ENCODE results near the gene ESPN. TPM values are rescaled to one million over a fixed set of nuclear protein-coding genes. Genes with fewer than 3 reads are reported as not detected.

ESPN gene
- total RNA-seq, 1 experiment from 2014 or later: 53.1 TPM

DNA sequence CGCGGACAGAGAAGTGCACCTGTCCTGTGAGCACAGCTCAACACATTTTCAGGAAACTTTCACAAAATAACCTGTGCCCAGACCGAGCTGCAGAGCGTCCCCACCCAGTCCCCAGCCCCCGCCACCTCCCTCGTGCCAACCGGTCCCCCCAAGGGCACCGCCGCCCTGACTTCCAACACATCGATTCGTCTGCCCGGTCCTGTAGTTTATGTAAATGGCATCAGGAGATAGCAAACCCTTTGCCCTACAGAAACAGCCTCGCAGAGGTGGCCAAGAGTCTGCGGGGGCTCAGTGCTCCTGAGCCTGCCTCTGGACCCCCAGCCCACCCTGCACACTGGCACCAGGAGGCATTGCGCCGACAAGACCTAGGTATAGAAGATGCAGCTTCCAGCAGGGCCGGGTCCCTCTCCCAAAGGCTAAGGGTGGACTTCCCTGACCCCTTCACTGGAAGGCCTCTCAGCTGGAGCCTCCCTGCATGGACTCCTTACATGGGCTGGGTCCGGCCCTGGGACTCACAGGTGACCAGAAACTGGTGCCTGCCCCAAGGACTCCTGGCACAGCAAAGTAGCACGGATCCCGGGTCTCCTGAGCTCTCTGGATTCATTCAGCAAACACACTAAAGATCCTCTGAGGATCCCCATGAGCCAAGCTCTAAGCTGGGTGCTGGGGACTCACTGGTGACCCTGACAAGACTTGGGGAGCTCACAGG is 73.4 kb downstream of the ESPN start:
- H3K4me1 Mint-ChIP-seq: peaks cover 18 to 19% of the 10 kb centered on the region in 2 experiments
- no peaks in the 10 kb centered on the region for H4K20me1 ChIP-seq (ENCODE audit: control insufficient read depth, insufficient read depth, insufficient read length)
- WGBS (ENCODE audit: extremely low coverage, insufficient read length, low lambda C conversion rate): no CpG with 5 or more reads among the region's 20 CpGs

More for the DNA sequence above, 73.4 kb downstream of the ESPN start:
- Histone ChIP-seq H3K4ac (ENCODE audit: low read depth, low read length) (no peak overlapping the region), H2BK20ac (ENCODE audit: low read depth, low read length, poor library complexity, severe bottlenecking) (no peak overlapping the region), H2AK5ac (ENCODE audit: insufficient read length, low read length) (no peak overlapping the region), H4K91ac (ENCODE audit: insufficient read length, low read depth, low read length) (no peak overlapping the region), H3K23me2 (ENCODE audit: insufficient read length, low read depth, low read length, poor library complexity, severe bottlenecking) (peaks cover 9% of the 10 kb centered on the region), H2AFZ (ENCODE audit: low read length) (no peak overlapping the region), H3K56ac (ENCODE audit: insufficient read length, low read depth, low read length) (no peak overlapping the region), H3K9ac (ENCODE audit: extremely low read depth, insufficient read length, low read length) (no peak overlapping the region), H3T11ph (ENCODE audit: low read length) (no peak overlapping the region), H3K23ac (ENCODE audit: insufficient read length, low read depth, low read length) (no peak overlapping the region), H3K18ac (ENCODE audit: insufficient read length, low read depth, low read length) (no peak overlapping the region), H3K9me3 (ENCODE audit: control insufficient read depth, low read depth, low read length) (no peaks in the 10 kb centered on the region), H3K4me1 (ENCODE audit: insufficient read depth, low read length) (peaks cover 4% of the 10 kb centered on the region; the same call in 1 of the 2 replicates), H3K27me3 (ENCODE audit: insufficient read depth, low read length) (no peaks in the 10 kb centered on the region), H2BK5ac (ENCODE audit: insufficient read length, low read length) (no peak overlapping the region), H3K14ac (ENCODE audit: insufficient read depth, low read length) (no peak overlapping the region), H3K4me2 (ENCODE audit: insufficient read depth, insufficient read length, low read length) (peak overlapping the region; percentile 57), H2BK120ac (ENCODE audit: low read depth, low read length, poor library complexity, severe bottlenecking) (no peak overlapping the region), H3K79me1 (ENCODE audit: insufficient read depth, low read depth, low read length, poor library complexity, severe bottlenecking) (no peaks in the 10 kb centered on the region), H2BK15ac (ENCODE audit: low read depth, low read length) (no peak overlapping the region), H4K8ac (replicated peaks; ENCODE audit: insufficient read length, low read depth, low read length) (no peak overlapping the region), H2BK12ac (ENCODE audit: insufficient read length, low read depth, low read length) (no peak overlapping the region), H4K5ac (ENCODE audit: insufficient read length, low read depth, low read length) (no peak overlapping the region), H3K79me2 (ENCODE audit: insufficient read depth, low read length) (no peaks in the 10 kb centered on the region), H3K27ac (ENCODE audit: insufficient read length, low read depth, low read length) (no peak overlapping the region)
- Mint-ChIP-seq H3K27me3 (ENCODE audit: low read depth) (peaks cover 38% of the 10 kb centered on the region), H3K27ac (no peak overlapping the region), H3K36me3 (ENCODE audit: insufficient read depth in 1 of 3, low read depth in 3 of 3) (peaks cover 0 to 4% (median 0%) of the 10 kb centered on the region in 3 experiments; a peak in 2 of 7 replicates), H3K9me3 (no peaks in the 10 kb centered on the region), H3K4me3 (peak overlapping the region; percentile 58 to 79)
- no peak for DNase-seq
- TF ChIP-seq, protein P1, sequence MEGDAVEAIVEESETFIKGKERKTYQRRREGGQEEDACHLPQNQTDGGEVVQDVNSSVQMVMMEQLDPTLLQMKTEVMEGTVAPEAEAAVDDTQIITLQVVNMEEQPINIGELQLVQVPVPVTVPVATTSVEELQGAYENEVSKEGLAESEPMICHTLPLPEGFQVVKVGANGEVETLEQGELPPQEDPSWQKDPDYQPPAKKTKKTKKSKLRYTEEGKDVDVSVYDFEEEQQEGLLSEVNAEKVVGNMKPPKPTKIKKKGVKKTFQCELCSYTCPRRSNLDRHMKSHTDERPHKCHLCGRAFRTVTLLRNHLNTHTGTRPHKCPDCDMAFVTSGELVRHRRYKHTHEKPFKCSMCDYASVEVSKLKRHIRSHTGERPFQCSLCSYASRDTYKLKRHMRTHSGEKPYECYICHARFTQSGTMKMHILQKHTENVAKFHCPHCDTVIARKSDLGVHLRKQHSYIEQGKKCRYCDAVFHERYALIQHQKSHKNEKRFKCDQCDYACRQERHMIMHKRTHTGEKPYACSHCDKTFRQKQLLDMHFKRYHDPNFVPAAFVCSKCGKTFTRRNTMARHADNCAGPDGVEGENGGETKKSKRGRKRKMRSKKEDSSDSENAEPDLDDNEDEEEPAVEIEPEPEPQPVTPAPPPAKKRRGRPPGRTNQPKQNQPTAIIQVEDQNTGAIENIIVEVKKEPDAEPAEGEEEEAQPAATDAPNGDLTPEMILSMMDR (conservative IDR thresholded peaks at IDR 0.05): no peak
